GM18511 (cell line): ENCODE results near the gene VAV3.

ENCODE experiments used
- ATAC-seq: cut with Tn5 transposase; IDR thresholded peaks from one replicate; pipeline ENCODE4 v1.9.1; 2021; ENCODE audit warnings: mild to moderate bottlenecking, moderate library complexity; ENCODE audit not compliant: unreplicated experiment

VAV3 gene

DNA sequence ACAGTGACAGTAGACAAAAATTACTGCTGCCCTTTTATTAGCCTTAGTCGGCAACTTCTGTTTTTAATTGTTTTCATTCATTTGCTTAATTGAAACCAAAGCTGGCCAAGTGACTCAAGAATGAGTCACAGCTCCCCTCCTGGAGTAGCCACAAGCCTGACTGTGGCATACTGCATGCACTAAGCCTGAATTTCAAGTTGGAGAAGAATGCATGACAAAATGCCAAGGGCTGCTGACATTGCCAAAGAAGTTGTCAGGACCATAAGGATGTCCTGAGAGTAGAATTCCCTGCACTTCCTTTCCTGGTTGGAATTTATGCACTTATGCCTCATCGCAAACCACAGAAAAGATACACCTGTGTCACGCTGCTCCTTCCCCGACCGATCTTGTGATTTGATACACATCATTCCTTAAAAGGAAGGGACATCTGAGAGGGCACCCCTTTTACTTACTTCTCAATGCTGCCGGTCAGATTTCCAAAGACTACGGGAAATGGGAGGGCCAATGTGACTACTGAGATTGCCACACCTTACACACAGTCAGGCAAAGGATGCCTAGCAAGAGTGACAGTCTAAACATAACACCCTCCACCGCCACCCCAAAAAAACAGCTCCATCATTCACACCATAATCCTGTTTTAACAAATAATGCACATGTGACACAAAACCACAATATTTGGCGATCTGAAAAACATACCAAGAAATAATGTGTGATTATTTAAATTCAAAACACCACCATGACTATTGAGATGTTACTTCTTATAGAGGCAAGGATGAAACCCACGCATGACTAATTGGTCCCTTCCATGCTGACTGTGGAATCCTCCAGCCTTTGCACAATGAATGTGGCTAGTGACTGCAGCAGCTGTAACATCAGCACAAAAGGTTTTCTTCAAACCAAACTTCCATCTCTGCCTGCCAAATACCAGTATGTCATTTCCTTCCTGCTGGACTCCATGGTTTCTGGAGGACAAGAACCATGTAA lies 28.2 kb downstream of the VAV3 start:
- ATAC-seq = peak; percentile 38

DNA sequence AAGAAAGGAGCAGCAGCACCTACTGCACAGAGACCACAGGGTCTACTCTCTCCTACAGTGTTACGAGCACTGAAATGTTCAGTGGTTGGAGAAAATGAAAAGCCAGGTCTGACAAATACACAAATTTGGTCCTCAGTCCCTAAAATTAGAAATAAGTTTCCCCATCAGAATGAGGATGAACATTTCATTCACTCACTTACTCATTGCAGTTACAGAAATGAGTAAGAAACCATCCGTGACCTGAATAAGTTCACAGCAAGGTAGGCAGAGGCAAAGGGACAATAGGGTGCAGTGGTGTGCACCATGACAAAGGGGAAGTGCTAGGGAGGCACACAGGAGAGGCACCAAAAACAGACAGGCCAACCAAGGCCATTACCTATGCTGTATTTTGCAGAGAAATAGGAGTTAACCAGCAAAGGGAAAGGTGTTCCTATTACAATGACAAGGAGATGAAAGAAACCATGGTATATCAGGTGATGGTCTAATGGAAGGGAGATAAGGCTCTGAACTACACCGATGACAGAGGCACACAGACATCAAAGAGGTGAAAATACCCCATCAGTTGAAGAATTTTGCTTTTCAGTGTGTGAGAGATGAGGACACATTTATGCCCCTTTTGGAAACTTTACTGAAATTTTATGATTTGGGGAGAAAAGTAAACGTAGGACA lies 29.4 kb downstream of the VAV3 start:
- peak; percentile 92 for ATAC-seq

GRCh38 chr1:107934578-107934977 lies 30.4 kb downstream of the VAV3 start:
- ATAC-seq = peak; percentile 36

DNA sequence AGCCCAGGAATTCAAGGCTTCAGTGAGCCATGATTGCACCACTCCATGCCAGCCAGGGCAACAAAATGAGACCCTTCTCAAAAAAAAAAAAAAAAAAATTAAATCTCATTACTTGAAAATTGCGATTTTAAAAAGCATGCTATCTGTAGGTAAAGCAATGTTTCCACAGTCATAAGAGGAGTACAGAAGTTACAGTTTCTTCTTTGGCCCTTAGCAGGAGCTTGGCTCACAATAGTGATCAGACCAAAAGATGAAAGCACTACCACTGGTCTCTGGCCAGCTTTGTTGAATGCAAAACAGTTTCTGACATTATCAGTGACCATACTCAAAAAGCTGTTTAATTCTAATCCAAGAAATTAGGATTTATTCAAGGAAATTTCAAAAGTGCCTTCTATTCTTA lies 31.2 kb downstream of the VAV3 start:
- ATAC-seq = no peak

GRCh38 chr1:107930292-107930691 lies 34.7 kb downstream of the VAV3 start:
- no peak for ATAC-seq

DNA sequence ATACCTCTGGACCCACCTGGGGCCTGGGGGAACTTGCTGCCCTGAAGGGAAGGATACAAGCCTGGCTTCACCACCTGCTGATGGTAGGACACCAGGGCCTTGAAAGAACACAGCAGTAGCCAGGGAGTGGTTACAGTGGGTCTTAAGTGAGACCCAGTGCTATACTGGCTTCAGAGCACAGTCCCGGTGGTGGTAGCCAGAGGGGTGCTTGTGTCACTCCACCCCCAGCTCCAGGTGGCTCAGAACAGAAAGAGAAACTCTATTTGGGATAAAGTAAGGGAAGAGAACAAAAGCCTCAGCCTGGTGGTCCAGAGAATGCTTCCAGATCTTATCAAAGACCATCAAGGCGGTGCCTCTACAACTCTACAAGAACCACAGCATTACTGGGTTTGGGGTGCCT lies 37.2 kb downstream of the VAV3 start:
- ATAC-seq = no peak

DNA sequence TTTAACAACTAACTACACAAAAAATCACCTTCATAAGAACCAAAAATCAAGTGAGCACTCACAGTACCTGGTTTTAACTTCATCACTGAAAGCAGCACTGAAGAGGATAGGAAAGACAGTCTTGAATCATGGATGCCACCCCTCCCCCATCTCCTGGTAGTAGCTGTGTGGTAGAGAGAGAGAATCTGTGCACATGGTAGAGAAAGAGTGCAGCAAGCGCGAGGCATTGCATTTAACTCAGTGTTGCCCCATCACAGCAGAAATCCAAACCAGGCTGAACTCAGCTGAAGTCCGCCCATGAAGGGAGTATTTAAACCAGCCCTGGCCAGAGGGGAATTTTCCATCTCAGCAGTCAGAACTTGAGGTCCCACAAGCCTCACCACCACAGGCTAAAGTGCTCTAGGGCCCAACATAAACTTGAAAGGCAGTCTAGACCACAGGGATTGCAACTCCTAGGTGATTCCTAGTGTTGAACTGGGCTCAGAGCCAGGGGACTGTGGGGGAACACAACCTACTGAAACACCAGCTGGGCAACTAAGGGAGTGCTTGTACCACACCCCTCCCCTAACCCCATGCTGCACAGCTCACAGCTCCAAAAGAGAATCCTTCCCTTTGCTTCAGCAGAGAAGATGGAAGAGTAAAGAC lies 38.4 kb downstream of the VAV3 start:
- no peak for ATAC-seq

- ATAC-seq = no peak
Observed at GRCh38 chr1:107925565-107925964, 39.4 kb downstream of the VAV3 start.

DNA sequence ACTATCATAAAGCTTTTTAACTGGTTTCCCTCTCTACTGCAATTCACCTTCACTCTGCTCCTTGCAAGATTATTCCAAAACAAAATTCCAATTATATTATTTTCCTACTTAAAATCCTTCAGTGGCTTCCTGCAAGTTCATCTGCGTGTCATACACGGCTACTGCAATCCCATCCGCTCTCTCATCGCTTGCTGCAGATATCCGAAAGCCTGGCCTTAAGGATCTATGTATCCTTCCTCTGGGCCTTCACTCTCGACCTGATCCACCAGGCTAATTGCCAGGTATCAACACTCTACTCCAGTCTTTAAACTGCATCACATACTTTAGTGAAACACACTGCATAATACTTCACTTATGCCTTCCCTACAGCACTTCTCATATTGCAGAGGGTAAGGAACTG lies 44.0 kb downstream of the VAV3 start:
- no peak for ATAC-seq

DNA sequence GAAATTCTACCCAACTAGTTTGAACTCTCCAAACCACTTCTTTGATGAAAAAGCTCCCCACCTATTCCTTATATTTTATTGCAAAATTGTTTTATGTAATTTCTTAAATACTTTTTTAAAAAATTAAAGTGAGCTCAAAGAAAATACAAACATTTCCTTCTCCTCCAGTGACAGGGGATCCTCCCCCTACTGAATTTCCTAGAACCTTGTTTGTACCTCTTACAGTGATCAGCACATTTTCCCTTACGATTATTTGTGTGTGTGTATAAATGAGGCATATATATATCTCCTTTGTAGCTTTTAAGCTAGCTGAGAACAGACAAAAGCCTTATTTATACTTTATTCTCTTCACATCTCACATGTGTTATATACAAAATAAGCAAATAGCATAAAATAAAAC lies 44.4 kb downstream of the VAV3 start:
- ATAC-seq = no peak

DNA sequence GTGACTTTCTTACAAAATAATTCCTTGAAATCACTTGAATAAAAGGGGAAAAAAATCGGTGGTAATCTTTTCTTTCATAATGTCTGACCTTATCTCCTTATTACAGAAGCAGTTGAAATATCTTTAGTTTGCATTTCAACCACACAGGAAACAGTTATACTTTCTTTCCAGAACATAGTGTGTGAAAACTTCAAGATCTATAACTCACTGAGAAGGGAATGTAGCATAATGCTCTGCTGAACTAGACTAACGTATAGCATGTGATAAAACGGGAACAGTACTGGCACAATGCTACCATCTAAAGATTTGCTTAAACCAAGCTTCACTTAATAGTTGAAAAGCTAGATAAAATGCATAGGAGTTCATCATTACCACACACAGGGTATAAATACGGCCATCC lies 45.0 kb downstream of the VAV3 start:
- ATAC-seq = no peak

- ATAC-seq = no peak
Observed at GRCh38 chr1:107914119-107914765, 50.7 kb downstream of the VAV3 start.

GRCh38 chr1:107912656-107913055 lies 52.3 kb downstream of the VAV3 start:
- no peak for ATAC-seq

DNA sequence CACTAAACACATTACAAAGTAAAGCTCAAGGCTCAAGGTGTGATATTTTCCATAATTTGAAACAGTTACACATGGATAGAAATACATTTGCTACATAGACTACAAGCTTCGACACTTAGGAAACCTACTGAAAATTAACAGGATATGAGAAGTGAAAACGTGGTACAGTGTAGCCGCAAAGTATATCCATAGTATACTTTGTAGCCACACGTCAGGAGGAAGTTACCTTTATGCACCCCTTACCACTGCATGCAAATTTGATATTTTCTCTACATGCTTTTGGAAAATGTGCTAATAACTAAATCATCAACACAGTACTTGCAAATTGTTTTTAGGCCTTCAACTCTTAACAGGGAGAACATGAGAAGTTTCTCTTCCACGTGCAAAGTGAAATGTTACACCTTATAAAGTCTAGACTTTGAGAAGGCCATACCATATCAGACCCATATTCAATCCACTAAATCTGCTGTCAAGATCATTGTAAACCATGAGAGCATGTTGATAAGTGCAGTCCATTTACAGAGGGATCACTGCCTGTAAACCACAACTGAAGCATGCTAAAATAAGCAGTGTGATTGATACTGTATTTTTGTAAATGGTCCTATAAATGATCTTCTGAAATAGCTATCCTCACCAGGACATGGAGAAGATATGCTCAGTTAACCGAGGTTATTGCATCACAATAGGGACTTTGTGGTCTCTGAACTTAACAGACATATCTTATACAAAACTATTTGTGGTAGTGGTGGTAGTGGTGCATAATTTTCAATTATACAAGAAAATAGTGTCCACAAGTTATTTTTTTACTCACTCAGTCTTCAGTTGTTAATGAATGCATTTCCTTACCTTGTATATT lies 64.7 kb downstream of the VAV3 start:
- ATAC-seq = peak; percentile 65

DNA sequence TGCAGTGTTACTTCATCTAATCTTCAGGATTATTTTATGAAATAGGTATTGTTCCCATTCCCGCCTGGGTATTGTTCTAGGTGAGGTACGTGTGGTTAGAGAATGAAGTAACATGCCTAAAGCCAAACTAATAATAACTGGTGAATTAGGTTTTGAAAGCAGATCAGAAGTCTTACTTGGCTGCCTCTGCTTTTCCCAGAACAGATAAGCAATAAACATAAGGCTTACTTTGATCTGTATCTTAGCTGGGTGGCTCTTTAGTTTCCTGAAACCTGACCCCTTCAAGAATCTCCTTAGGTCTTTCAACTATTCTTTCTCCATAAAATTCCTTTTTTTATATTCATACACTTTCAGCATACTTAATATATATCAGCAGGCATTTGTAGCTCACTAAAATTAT lies 65.3 kb downstream of the VAV3 start:
- ATAC-seq = no peak

GRCh38 chr1:107897438-107898345 lies 67.3 kb downstream of the VAV3 start:
- no peak for ATAC-seq

DNA sequence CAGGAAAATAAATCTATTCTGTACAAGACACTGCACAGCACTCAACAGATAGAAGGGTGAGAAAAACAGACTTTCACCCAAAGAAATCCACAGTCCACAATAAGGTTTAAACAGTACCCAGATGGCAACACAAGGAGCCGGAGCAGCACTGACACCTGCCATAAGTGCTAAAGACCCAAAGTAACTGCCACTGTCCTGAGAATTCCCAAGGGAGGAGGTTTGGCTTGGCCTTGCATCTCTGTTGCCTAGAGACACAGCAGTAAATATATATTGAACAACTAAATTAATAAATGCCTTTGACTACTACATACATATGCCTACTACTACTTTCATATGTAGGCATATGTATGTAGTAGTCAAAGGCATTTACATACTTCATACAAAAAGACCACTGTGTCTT lies 68.0 kb downstream of the VAV3 start:
- ATAC-seq = no peak

- ATAC-seq = no peak
Observed at GRCh38 chr1:107896401-107896800, 68.6 kb downstream of the VAV3 start.
